ENCODE results near the gene DRD3.

DNA sequence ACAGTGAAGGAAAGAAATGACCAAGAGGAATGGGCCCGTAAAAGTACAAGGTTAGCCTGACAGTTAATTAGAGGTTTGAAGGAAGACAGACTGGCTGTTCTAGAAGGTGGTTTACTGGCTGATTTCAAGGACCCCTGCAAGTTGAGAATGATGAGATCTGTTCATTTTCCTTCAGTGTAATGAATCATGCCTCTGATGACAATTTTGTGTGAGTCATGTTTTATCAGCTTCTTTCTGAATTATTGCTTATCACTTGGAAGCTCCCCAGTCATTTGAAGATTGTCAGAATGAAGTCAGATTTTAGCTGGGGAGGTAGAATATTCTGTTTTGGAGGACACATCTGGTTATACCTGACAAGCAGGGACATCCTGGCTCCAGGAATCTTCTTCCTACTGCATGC, 50.6 kb downstream of the DRD3 start:
- TF ChIP-seq, protein P1, sequence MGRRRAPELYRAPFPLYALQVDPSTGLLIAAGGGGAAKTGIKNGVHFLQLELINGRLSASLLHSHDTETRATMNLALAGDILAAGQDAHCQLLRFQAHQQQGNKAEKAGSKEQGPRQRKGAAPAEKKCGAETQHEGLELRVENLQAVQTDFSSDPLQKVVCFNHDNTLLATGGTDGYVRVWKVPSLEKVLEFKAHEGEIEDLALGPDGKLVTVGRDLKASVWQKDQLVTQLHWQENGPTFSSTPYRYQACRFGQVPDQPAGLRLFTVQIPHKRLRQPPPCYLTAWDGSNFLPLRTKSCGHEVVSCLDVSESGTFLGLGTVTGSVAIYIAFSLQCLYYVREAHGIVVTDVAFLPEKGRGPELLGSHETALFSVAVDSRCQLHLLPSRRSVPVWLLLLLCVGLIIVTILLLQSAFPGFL (CRISPR knock-in tag; IDR thresholded peaks at IDR 0.05; ENCODE audit: borderline replicate concordance), result no peak
- TF ChIP-seq, protein P2, sequence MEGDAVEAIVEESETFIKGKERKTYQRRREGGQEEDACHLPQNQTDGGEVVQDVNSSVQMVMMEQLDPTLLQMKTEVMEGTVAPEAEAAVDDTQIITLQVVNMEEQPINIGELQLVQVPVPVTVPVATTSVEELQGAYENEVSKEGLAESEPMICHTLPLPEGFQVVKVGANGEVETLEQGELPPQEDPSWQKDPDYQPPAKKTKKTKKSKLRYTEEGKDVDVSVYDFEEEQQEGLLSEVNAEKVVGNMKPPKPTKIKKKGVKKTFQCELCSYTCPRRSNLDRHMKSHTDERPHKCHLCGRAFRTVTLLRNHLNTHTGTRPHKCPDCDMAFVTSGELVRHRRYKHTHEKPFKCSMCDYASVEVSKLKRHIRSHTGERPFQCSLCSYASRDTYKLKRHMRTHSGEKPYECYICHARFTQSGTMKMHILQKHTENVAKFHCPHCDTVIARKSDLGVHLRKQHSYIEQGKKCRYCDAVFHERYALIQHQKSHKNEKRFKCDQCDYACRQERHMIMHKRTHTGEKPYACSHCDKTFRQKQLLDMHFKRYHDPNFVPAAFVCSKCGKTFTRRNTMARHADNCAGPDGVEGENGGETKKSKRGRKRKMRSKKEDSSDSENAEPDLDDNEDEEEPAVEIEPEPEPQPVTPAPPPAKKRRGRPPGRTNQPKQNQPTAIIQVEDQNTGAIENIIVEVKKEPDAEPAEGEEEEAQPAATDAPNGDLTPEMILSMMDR (IDR thresholded peaks at IDR 0.05), result no peak
- TF ChIP-seq, protein P3, sequence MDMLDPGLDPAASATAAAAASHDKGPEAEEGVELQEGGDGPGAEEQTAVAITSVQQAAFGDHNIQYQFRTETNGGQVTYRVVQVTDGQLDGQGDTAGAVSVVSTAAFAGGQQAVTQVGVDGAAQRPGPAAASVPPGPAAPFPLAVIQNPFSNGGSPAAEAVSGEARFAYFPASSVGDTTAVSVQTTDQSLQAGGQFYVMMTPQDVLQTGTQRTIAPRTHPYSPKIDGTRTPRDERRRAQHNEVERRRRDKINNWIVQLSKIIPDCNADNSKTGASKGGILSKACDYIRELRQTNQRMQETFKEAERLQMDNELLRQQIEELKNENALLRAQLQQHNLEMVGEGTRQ (CRISPR knock-in tag; IDR thresholded peaks at IDR 0.05), result no peak
- no peak for TF ChIP-seq IRF2 (CRISPR knock-in tag; IDR thresholded peaks at IDR 0.05; ENCODE audit: borderline replicate concordance, low read depth)
- TF ChIP-seq SP1 (CRISPR knock-in tag; conservative IDR thresholded peaks at IDR 0.05), result no peak
- TF ChIP-seq CBFB (CRISPR knock-in tag; IDR thresholded peaks at IDR 0.05; ENCODE audit: low read depth), result no peak
- TF ChIP-seq, protein P4, sequence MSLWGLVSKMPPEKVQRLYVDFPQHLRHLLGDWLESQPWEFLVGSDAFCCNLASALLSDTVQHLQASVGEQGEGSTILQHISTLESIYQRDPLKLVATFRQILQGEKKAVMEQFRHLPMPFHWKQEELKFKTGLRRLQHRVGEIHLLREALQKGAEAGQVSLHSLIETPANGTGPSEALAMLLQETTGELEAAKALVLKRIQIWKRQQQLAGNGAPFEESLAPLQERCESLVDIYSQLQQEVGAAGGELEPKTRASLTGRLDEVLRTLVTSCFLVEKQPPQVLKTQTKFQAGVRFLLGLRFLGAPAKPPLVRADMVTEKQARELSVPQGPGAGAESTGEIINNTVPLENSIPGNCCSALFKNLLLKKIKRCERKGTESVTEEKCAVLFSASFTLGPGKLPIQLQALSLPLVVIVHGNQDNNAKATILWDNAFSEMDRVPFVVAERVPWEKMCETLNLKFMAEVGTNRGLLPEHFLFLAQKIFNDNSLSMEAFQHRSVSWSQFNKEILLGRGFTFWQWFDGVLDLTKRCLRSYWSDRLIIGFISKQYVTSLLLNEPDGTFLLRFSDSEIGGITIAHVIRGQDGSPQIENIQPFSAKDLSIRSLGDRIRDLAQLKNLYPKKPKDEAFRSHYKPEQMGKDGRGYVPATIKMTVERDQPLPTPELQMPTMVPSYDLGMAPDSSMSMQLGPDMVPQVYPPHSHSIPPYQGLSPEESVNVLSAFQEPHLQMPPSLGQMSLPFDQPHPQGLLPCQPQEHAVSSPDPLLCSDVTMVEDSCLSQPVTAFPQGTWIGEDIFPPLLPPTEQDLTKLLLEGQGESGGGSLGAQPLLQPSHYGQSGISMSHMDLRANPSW (CRISPR knock-in tag; conservative IDR thresholded peaks at IDR 0.05; ENCODE audit: low read depth), result no peak
- no peak for TF ChIP-seq ZNF232 (CRISPR knock-in tag; IDR thresholded peaks at IDR 0.05)
- TF ChIP-seq, protein P5, sequence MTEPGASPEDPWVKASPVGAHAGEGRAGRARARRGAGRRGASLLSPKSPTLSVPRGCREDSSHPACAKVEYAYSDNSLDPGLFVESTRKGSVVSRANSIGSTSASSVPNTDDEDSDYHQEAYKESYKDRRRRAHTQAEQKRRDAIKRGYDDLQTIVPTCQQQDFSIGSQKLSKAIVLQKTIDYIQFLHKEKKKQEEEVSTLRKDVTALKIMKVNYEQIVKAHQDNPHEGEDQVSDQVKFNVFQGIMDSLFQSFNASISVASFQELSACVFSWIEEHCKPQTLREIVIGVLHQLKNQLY (CRISPR knock-in tag; IDR thresholded peaks at IDR 0.05), result no peak
- TF ChIP-seq PRRX2 (CRISPR knock-in tag; IDR thresholded peaks at IDR 0.05), result no peak
